Choroid plexus epithelial cell (primary cell): ENCODE results near the gene RFX1.

Source experiments
- DNase-seq: peaks from one replicate; pipeline ENCODE4 v3.0.0-alpha.2; 2010; ENCODE audit warnings: low read depth
- H3K4me3 ChIP-seq: 2 replicates; pipeline ENCODE4 v1.5.1; 2011; ENCODE audit warnings: low read depth, mild to moderate bottlenecking, control low read depth, low read length, moderate library complexity
- TF ChIP-seq, protein P1 (sequence below): conservative IDR thresholded peaks from 2 replicates; pipeline ENCODE4 v1.5.1; 2011; ENCODE audit warnings: low read depth, mild to moderate bottlenecking, control low read depth, inconsistent platforms, low read length, moderate library complexity

Gene RFX1

DNA sequence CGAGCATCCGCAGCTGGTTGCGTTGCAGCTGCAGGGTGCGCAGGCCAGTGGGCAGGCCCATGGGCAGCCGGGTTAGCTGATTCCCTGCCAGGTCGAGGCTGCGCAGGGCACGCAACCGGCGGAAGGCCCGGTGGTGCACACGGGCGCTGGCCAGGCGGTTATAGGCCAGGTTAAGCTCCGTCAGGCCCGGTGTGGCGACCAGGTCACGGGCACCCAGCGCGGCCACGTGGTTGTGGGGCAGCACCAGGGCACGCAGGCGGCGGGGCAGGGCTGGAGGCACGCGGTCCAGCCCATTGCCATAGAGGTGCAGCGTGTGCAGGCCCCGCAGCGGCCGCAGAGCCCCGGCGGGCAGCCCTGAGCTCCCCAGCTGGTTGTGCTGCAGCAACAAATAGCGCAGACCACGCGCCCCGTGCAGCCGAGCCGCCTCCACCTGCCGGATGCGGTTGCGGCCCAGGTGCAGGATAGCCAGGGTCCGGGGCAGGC is 73.2 kb downstream of the RFX1 start:
- H3K4me3 ChIP-seq: no peak overlapping the region

DNA sequence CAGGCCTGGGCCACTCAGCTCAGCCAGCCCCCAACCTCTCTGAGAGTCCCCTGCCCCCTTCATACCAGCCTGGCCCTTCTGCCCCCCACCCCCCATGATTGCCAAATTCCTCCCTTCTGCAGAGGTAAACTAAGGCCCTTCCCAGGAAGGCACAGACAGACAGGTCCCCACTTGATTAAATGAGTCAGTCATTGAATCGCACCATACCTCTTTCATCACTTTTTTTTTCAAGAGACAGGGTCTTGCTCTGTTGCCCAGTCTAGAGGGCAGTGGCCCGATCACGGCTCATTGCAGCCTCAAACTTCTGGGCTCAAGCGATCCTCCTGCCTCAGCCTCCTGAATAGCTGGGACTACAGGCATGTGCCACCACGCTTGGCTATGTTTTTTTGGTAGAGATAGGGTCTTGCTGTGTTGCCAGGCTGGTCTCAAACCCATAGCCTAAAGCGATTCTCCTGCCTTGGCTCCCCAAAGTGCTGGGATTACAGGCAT is 73.9 kb downstream of the RFX1 start:
- no peak for DNase-seq
- TF ChIP-seq, protein P1, sequence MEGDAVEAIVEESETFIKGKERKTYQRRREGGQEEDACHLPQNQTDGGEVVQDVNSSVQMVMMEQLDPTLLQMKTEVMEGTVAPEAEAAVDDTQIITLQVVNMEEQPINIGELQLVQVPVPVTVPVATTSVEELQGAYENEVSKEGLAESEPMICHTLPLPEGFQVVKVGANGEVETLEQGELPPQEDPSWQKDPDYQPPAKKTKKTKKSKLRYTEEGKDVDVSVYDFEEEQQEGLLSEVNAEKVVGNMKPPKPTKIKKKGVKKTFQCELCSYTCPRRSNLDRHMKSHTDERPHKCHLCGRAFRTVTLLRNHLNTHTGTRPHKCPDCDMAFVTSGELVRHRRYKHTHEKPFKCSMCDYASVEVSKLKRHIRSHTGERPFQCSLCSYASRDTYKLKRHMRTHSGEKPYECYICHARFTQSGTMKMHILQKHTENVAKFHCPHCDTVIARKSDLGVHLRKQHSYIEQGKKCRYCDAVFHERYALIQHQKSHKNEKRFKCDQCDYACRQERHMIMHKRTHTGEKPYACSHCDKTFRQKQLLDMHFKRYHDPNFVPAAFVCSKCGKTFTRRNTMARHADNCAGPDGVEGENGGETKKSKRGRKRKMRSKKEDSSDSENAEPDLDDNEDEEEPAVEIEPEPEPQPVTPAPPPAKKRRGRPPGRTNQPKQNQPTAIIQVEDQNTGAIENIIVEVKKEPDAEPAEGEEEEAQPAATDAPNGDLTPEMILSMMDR: no peak
- no peak overlapping the region for H3K4me3 ChIP-seq

More for the DNA sequence above, 73.2 kb downstream of the RFX1 start:
- TF ChIP-seq, protein P1: no peak
- DNase-seq: no peak

DNA sequence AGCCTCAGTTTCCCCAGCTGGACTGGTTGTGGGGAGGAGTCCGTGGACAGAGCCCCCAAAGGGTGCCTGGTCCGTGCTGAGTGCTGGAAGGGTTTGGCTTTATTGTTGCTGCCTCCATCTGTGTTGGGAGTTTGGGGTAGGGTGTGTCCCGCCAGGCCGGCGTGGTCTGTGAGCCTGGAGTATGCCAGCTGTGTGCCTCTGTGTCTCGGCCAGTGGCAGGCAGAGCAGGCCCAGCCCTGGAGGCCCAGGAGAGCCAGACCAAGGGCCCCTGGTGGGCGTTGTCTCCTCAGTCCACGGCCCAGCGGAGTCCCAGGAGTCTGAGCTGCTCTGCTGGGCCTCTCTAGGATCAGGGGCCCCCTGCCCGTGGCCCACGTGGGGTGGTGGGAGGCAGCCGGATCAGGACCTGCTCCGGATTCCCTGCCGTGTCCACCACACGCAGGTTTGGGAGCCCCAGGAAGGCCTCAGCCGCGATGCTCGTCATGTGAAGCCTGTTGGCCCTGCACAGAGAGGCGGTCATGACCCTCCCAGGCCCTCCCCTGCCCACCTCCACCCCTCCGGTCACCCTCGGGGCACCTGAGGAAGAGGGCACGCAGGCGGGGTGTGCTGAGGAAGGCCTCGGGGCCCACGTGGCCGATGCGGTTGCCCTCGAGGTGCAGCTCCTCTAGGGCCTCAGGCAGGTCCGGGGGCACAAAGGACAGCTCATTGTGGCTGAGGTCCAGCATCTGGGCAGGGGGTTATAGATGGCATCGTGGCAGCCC is 74.5 kb downstream of the RFX1 start:
- H3K4me3 ChIP-seq: no peak overlapping the region
- no peak for DNase-seq
- TF ChIP-seq, protein P1: no peak

DNA sequence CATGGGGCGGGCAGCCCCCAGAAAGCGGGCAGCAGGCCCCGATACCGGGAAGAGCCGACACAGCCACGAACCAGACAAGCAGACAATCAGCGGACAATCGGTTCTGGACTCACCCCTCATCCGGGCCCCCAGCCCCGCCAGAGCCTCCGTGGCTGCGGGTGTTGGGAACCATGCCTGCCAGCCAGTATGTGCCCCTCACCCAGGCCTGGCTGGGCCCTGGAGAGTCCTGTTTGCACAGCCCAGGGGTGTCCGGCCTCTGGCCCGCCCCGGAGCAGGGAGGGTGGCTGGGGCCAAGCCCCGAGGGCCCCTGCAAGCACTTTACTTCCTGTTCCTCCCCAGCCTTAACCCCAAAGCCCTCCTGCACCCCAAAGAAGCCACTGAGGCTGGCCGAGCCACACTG is 75.7 kb downstream of the RFX1 start:
- no peak overlapping the region for H3K4me3 ChIP-seq
- no peak for DNase-seq
- TF ChIP-seq, protein P1: no peak

DNA sequence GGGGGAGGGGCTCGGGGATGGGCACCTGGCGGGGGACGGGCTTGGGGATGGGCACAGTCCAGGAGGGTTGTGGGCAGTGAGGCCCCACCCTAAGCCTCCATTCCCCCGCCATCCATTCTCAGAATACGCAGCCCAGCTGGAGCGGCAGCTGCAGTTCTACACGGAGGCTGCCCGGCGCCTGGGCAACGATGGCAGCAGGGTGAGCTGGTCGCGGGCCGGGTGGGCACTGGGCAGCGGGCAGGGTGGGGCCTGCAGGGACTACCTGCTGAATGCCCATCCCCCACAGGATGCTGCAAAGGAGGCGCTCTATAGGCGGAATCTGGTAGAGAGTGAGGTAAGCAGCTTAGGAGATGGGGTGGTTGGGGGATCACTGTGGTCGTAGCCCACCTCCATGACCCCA is 76.2 kb downstream of the RFX1 start:
- TF ChIP-seq, protein P1: no peak
- no peak for DNase-seq
- H3K4me3 ChIP-seq: no peak overlapping the region

DNA sequence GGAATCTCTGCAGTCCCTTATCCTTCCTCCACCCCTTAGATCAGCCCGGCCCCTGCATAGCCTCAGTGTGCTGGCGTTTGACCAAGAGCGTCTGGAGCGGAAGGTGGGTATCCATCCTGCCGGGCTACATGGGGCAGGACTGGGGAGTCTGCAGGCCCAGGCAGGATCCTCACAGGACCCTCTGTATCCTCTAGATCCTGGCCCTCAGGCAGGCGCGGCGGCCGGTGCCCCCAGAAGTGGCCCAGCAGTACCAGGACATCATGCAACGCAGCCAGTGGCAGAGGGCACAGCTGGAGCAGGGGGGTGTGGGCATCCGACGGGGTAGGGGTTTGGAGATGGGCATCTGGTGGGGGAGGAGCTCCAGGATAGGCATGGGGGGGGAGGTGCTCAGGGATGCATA is 76.8 kb downstream of the RFX1 start:
- TF ChIP-seq, protein P1: no peak
- H3K4me3 ChIP-seq: no peak overlapping the region
- DNase-seq: no peak

DNA sequence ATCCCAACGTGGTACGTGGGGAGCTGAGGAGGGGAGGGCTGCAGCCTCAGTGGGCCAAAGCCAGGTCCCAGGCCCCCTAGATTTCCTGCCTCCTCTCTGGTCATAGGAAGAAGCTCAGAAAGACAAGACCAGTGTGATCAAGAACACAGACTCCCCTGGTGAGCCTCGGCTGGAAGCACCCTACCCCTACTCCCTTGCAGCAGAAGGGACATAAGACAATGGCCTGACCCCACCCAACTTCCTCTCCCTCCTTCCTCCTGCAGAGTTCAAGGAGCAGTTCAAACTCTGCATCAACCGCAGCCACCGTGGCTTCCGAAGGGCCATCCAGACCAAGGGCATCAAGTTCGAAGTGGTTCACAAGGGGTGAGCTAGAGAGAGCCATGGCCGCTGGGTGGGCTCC is 79.4 kb downstream of the RFX1 start:
- TF ChIP-seq, protein P1: no peak
- no peak for DNase-seq
- no peak overlapping the region for H3K4me3 ChIP-seq
